ENCODE data around the gene ERP44.

Gene ERP44

GRCh38 chr9:100104314-100104713 is 5.5 kb upstream of the ERP44 start:
- no peak for TF ChIP-seq GATA2 (IDR thresholded peaks at IDR 0.05; ENCODE audit: low read depth, low read length)
- no peak for TF ChIP-seq GATA3 (IDR thresholded peaks at IDR 0.05; ENCODE audit: low read depth, low read length)

GRCh38 chr9:100101608-100102007 is 2.8 kb upstream of the ERP44 start:
- TF ChIP-seq GATA3 (IDR thresholded peaks at IDR 0.05; ENCODE audit: low read depth, low read length) = no peak
- TF ChIP-seq GATA2 (IDR thresholded peaks at IDR 0.05; ENCODE audit: low read depth, low read length) = no peak

- TF ChIP-seq GATA2 (IDR thresholded peaks at IDR 0.05; ENCODE audit: low read depth, low read length) (no peak), GATA3 (IDR thresholded peaks at IDR 0.05; ENCODE audit: low read depth, low read length) (no peak)
These were observed 1.4 kb upstream of the ERP44 start for GRCh38 chr9:100100146-100100667.

- TF ChIP-seq GATA3 (IDR thresholded peaks at IDR 0.05; ENCODE audit: low read depth, low read length) = no peak
These were observed 882 bp upstream of the ERP44 start for GRCh38 chr9:100099722-100100042.

- TF ChIP-seq GATA2 (IDR thresholded peaks at IDR 0.05; ENCODE audit: low read depth, low read length) (no peak), GATA3 (IDR thresholded peaks at IDR 0.05; ENCODE audit: low read depth, low read length) (no peak)
These were observed 534 bp downstream of the ERP44 start for GRCh38 chr9:100098046-100098886.

- no peak for TF ChIP-seq GATA2 (IDR thresholded peaks at IDR 0.05; ENCODE audit: low read depth, low read length)
These were observed 2.4 kb downstream of the ERP44 start for GRCh38 chr9:100096378-100096916.

GRCh38 chr9:100092066-100092465 is 6.7 kb downstream of the ERP44 start:
- TF ChIP-seq GATA3 (IDR thresholded peaks at IDR 0.05; ENCODE audit: low read depth, low read length) (no peak), GATA2 (IDR thresholded peaks at IDR 0.05; ENCODE audit: low read depth, low read length) (no peak)

GRCh38 chr9:100091650-100092049 is 7.2 kb downstream of the ERP44 start:
- TF ChIP-seq GATA3 (IDR thresholded peaks at IDR 0.05; ENCODE audit: low read depth, low read length) (no peak), GATA2 (IDR thresholded peaks at IDR 0.05; ENCODE audit: low read depth, low read length) (no peak)

GRCh38 chr9:100090880-100091279 is 7.9 kb downstream of the ERP44 start:
- TF ChIP-seq GATA2 (IDR thresholded peaks at IDR 0.05; ENCODE audit: low read depth, low read length) (no peak), GATA3 (IDR thresholded peaks at IDR 0.05; ENCODE audit: low read depth, low read length) (no peak)

- TF ChIP-seq GATA3 (IDR thresholded peaks at IDR 0.05; ENCODE audit: low read depth, low read length) = no peak
- TF ChIP-seq GATA2 (IDR thresholded peaks at IDR 0.05; ENCODE audit: low read depth, low read length) = no peak
These were observed 10.6 kb downstream of the ERP44 start for GRCh38 chr9:100088202-100088601.

GRCh38 chr9:100087218-100087617 is 11.6 kb downstream of the ERP44 start:
- no peak for TF ChIP-seq GATA3 (IDR thresholded peaks at IDR 0.05; ENCODE audit: low read depth, low read length)
- no peak for TF ChIP-seq GATA2 (IDR thresholded peaks at IDR 0.05; ENCODE audit: low read depth, low read length)

GRCh38 chr9:100086097-100086635 is 12.6 kb downstream of the ERP44 start:
- TF ChIP-seq GATA2 (IDR thresholded peaks at IDR 0.05; ENCODE audit: low read depth, low read length) (no peak), GATA3 (IDR thresholded peaks at IDR 0.05; ENCODE audit: low read depth, low read length) (no peak)

- TF ChIP-seq GATA3 (IDR thresholded peaks at IDR 0.05; ENCODE audit: low read depth, low read length) = no peak
These were observed 14.1 kb downstream of the ERP44 start for GRCh38 chr9:100084734-100085133.

- TF ChIP-seq GATA3 (IDR thresholded peaks at IDR 0.05; ENCODE audit: low read depth, low read length) (no peak), GATA2 (IDR thresholded peaks at IDR 0.05; ENCODE audit: low read depth, low read length) (no peak)
These were observed 14.7 kb downstream of the ERP44 start for GRCh38 chr9:100084128-100084453.

- TF ChIP-seq GATA2 (IDR thresholded peaks at IDR 0.05; ENCODE audit: low read depth, low read length) (no peak), GATA3 (IDR thresholded peaks at IDR 0.05; ENCODE audit: low read depth, low read length) (no peak)
These were observed 15.2 kb downstream of the ERP44 start for GRCh38 chr9:100083448-100084127.
